Panc1 (cell line): ENCODE measurements around the gene SEMA4D. TPM values are rescaled to one million over a fixed set of nuclear protein-coding genes. Genes with fewer than 3 reads are reported as not detected.

Source experiments
- ATAC-seq: fragments of 200-7000 bp; cut with Tn5 transposase; 2 replicates; pipeline ENCODE4 v1.9.1; 2020; ENCODE audit warnings: mild to moderate bottlenecking, moderate library complexity
- BruUV-seq: library from RNA; stranded (reverse); fragments of 400-500 nt; replicated peaks from 2 replicates; lab custom pipeline; 2021; lab: Mats Ljungman, UMichigan
- CTCF ChIA-PET: fragments of 300-600 bp; sonication (Branson Sonifier 250); formaldehyde crosslinking; loops from one replicate; lab custom pipeline; 2022; ENCODE audit warnings: antibody characterized with exemption; lab: Charles Lee
- POLR2A ChIA-PET: fragments of 300-600 bp; sonication (Branson Sonifier 250); formaldehyde crosslinking; loops from one replicate; lab custom pipeline; 2022; ENCODE audit warnings: antibody characterized with exemption; lab: Charles Lee
- DNase-seq: peaks from one replicate; pipeline ENCODE4 v3.0.0-alpha.2; 2010; ENCODE audit warnings: low read depth, low spot score
- H3K27ac ChIP-seq: 2 replicates; pipeline ENCODE4 v1.5.1; 2011; ENCODE audit warnings: mild to moderate bottlenecking, low read length, inconsistent platforms
- H3K27me3 ChIP-seq: fragments of 200-500 bp; sonication (Bioruptor generic); 2 replicates; pipeline ENCODE4 v1.6.0; 2014; ENCODE audit warnings: low read length, inconsistent platforms; ENCODE audit not compliant: control insufficient read depth, insufficient read depth
- H3K36me3 ChIP-seq: fragments of 200-500 bp; sonication (Bioruptor generic); 2 replicates; pipeline ENCODE4 v1.5.1; 2014; ENCODE audit warnings: inconsistent platforms, mild to moderate bottlenecking, low read length, moderate library complexity; ENCODE audit not compliant: control insufficient read depth, insufficient read depth
- H3K4me1 ChIP-seq: 2 replicates; pipeline ENCODE4 v1.5.1; 2011; ENCODE audit warnings: inconsistent platforms, mild to moderate bottlenecking, low read length, moderate library complexity; ENCODE audit not compliant: control insufficient read depth, insufficient read depth
- H3K4me3 ChIP-seq, 2 experiments: 2 replicates each; pipeline ENCODE4 v1.5.1; 2011 to 2012; ENCODE audit warnings: low read depth in 2 of 2, low read length in 2 of 2, mild to moderate bottlenecking in 2 of 2, inconsistent platforms in 1 of 2, moderate library complexity in 1 of 2
- H3K9me3 ChIP-seq: fragments of 200-500 bp; sonication (Bioruptor generic); 2 replicates; pipeline ENCODE4 v1.5.1; 2014; ENCODE audit warnings: low read depth, mild to moderate bottlenecking, inconsistent platforms, low read length, moderate library complexity; ENCODE audit not compliant: control insufficient read depth, insufficient read depth
- POLR2AphosphoS5 ChIP-seq: IDR thresholded peaks from 2 replicates; pipeline ENCODE4 v1.6.1; 2012; ENCODE audit warnings: mild to moderate bottlenecking, low read depth, low read length, moderate library complexity
- REST ChIP-seq, 2 experiments: IDR thresholded peaks; 2 replicates each; pipeline ENCODE4 v1.6.1; 2011 to 2012; ENCODE audit warnings: low read depth in 2 of 2, control low read depth in 1 of 2, low read length in 1 of 2, mild to moderate bottlenecking in 1 of 2, moderate library complexity in 1 of 2; ENCODE audit not compliant: insufficient read depth in 1 of 2
- SIN3A ChIP-seq: IDR thresholded peaks from 2 replicates; pipeline ENCODE4 v1.6.1; 2012; ENCODE audit warnings: low read depth, mild to moderate bottlenecking, low read length, moderate library complexity, borderline replicate concordance; ENCODE audit not compliant: insufficient read depth
- TCF7L2 ChIP-seq: IDR thresholded peaks from 2 replicates; pipeline ENCODE4 v1.6.1; 2011; ENCODE audit warnings: mild to moderate bottlenecking, low read depth, low read length, inconsistent platforms
- in situ Hi-C: cut with HindIII; loops from 2 replicates; pipeline ENCODE4 v1.10.0; 2016; ENCODE audit warnings: low sequenced_read_pairs, low pct_unique_long_range_greater_than_20kb
- intact Hi-C: fragments of 100-400 bp; cut with micrococcal nuclease; formaldehyde crosslinking; loops from one replicate; pipeline ENCODE4 v1.10.0; 2022; ENCODE audit not compliant: unreplicated experiment
- total RNA-seq: library from RNA; stranded (reverse); gene quantifications from one replicate; pipeline ENCODE4 v1.2.1, GENCODE V29; 2021; ENCODE audit not compliant: unreplicated experiment
- TF ChIP-seq, protein P1 (sequence below): fragments of 450-650 bp; IDR thresholded peaks from 2 replicates; pipeline ENCODE4 v1.5.1; 2017; ENCODE audit warnings: mild to moderate bottlenecking

Gene SEMA4D
- total RNA-seq, 1 experiment from 2014 or later = 6.5 TPM

DNA sequence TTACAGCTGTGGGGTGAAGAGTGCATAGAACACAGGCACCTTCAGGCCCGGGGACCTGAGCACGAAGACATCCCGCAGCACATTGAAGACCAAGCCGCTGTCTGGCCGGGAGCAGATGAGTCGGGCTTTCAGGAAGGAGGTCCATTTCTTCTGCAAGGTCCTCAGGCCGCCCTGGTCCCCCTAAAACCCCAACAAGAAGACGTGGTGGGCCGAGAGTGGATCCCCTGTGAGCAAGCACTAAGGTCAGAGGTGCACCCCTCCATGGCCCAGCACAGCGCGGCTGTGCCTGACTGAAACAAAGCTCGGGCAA lies 109.1 kb downstream of the SEMA4D start:
- Histone ChIP-seq H3K4me3 (no peak overlapping the region), H3K36me3 (no peaks in the 10 kb centered on the region), H3K27ac (no peak overlapping the region), H3K4me1 (no peaks in the 10 kb centered on the region), H3K27me3 (no peaks in the 10 kb centered on the region), H3K9me3 (no peaks in the 10 kb centered on the region)
- no peak for ATAC-seq
- intact Hi-C loops = no loop called here
- CTCF ChIA-PET = no interaction called here
- DNase-seq = no peak
- TF ChIP-seq REST (IDR thresholded peaks at IDR 0.05; ENCODE audit: insufficient read depth in 1 of 2, low read depth in 2 of 2, low read length in 1 of 2) (no peak), SIN3A (no peak)
- no TSS peak for BruUV-seq
- POLR2A ChIA-PET = no interaction called here
- in situ Hi-C loops = no loop called here

DNA sequence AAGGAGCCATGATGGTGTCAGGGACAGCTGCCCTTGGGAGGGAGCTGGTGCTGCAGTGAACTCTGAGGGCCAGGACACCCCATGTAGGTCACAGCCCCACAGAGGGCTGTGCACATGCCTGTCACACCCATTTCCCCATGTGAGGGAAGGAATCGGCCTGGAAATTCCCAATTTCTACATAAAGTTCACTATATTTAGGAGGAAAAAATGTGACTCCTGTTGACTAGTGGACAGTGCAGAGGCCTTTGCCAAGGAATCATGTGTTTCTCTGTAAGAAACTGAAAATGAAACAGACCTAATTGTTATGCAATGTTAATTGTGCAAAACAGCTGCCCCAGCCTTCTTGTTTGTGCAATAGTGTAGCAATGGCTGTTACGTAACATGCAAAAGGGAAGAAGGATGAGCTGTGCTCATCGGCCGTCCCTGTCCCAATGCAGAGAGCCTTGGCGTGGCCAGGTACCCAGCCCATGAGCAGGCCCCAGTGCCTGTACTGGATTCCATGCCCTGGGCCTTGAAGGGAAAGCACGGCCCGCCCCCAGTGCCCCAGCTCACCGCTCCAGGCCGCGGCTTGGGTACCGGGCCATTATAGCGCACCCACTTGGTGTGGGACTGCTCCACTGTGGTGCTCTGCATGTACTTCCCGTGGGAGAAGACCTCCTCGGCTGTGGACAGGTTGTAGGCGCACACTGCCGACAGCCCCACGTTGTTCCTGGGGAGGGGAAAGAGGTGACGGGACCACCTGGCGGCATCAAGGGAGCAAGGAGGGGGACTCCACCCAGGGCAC lies 109.6 kb downstream of the SEMA4D start:
- ATAC-seq = no peak
- Histone ChIP-seq H3K36me3 (no peaks in the 10 kb centered on the region), H3K4me3 (no peak overlapping the region), H3K4me1 (no peaks in the 10 kb centered on the region), H3K27me3 (no peaks in the 10 kb centered on the region), H3K9me3 (no peaks in the 10 kb centered on the region), H3K27ac (no peak overlapping the region)
- ChIA-PET POLR2A (no interaction called here), CTCF (no interaction called here)
- in situ Hi-C loops (no loop called here), intact Hi-C loops (no loop called here)
- TF ChIP-seq REST (IDR thresholded peaks at IDR 0.05; ENCODE audit: insufficient read depth in 1 of 2, low read depth in 2 of 2, low read length in 1 of 2) (no peak), POLR2AphosphoS5 (no peak), SIN3A (no peak), TCF7L2 (no peak)
- TF ChIP-seq, protein P1, sequence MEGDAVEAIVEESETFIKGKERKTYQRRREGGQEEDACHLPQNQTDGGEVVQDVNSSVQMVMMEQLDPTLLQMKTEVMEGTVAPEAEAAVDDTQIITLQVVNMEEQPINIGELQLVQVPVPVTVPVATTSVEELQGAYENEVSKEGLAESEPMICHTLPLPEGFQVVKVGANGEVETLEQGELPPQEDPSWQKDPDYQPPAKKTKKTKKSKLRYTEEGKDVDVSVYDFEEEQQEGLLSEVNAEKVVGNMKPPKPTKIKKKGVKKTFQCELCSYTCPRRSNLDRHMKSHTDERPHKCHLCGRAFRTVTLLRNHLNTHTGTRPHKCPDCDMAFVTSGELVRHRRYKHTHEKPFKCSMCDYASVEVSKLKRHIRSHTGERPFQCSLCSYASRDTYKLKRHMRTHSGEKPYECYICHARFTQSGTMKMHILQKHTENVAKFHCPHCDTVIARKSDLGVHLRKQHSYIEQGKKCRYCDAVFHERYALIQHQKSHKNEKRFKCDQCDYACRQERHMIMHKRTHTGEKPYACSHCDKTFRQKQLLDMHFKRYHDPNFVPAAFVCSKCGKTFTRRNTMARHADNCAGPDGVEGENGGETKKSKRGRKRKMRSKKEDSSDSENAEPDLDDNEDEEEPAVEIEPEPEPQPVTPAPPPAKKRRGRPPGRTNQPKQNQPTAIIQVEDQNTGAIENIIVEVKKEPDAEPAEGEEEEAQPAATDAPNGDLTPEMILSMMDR = no peak
- BruUV-seq = no TSS peak
- no peak for DNase-seq
